NCI-H187 treated with DMSO at 0.1 percent for 48 hours (cell line): ENCODE measurements around the gene SLIT1.

ENCODE experiments used
- DNase-seq: peaks from one replicate; lab custom pipeline; 2025; lab: John Stamatoyannopoulos, UW

The SLIT1 gene

DNA sequence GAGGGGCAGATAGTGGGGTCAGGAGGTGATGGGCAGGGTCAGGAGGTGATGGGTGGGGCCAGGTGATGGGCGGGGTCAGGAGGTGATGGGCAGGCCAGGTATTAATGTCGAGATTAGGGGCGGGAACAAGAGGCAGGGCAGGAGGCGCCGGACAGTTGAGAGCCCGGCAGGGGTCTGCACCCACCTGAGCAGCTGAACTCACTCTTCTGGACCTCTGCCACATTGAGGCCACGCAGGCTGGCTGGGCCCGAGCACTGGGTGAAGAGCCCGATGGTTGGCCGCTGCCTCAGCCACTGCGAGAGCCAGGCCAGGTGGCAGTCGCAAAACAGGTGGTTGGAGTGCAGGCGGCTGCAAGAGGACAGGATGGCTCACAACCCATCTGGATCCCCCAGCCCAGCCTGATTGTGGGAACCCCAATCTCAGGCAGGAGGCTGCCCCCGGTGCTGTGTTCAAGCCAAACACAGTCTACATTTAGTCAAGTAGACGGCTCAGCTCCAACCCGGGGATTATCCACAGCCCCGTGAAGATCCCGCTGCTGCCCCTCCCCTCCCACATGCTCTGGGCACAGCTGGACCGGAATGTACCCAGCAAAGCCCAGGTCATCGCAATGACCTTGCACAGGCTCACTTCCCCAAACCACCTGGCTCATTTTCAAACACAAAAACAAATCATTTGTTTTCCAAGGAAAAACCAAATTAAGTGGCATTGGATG lies 122.3 kb downstream of the SLIT1 start:
- DNase-seq: no peak

DNA sequence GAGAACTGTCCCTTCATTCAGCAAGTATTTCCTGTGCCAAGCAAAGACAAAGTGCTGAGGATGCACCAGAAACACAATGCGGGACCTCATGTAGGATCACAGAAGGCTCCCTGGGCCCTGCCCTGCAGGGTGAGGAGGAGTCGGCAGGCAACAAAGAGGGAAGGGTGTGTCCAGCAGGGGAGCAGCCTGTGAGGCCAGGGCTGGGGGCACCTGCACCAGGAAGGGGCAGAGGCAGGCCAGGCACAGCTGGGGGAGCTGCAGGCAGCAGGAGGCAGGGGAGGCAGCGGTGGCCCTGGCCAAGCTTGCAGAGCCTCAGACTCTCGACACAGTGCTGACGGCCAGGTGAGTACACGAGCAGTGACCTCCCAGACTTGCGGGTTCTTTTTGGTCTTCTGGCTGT lies 123.3 kb downstream of the SLIT1 start:
- no peak for DNase-seq

DNA sequence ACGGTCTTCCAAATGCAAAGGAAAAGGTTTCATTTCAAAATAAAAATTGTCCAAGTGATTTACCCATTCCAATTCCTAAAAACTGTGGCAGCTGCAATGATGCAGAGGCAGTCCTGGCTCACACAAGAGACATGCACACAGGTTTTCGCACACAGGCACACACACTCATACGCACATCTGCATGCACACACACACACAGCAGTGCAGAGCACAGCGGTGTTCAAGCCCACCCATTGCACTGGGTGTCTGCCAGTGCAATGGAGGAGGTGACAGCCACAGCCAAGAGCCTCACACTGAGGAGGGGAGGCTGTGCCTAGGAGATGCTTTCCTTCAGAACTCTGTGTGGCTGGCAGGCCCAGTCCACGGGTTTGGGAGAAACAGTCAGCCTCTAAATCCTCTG lies 123.7 kb downstream of the SLIT1 start:
- no peak for DNase-seq

DNA sequence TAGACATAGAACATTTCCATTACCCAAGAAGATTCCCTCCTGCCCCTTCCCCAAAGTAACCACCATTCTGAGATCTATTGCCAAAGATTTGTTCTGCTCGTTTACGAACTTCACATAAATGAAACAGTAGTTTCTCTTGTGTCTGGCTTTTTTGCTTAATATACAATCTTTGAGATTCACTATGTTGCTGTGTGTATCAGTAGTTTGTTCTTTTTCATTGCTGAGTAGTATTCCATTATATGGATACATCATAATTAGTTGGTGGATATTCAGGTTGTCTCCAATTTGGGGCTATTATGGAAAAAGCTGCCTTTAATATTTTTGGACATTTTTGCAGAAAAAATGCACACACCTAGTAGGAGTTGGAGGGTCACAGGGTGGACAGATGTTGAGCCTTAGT lies 124.3 kb downstream of the SLIT1 start:
- no peak for DNase-seq

DNA sequence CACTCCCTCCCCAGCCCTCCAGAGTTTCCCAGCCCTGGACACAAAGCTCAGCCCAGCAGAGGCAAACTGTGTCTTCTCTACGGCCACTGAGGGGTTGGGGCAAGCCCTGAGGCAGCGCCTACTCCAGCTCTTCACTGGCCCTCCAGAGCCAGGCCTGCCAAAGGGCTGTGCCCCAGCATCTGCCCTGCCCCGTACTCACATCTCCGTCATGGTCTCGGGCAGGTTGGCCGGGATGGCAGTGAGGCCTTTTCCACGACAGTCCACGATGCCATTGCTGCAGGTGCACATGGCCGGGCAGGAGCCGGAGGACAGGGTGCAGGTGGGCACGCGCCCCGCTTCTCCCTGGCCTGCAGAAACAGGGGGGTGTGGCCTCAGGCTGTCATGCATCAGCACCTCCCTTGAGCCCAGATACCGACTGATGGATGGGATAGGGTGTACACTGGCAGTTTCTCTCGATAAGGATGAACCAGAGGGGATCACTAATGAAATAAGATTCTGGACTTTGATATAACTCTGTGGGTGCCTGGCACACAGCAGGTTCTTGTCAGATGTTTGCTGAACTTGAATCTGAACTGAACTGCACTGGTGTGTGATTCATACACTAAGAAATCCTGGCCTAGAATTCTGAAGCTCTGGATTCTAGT lies 125.2 kb downstream of the SLIT1 start:
- no peak for DNase-seq

DNA sequence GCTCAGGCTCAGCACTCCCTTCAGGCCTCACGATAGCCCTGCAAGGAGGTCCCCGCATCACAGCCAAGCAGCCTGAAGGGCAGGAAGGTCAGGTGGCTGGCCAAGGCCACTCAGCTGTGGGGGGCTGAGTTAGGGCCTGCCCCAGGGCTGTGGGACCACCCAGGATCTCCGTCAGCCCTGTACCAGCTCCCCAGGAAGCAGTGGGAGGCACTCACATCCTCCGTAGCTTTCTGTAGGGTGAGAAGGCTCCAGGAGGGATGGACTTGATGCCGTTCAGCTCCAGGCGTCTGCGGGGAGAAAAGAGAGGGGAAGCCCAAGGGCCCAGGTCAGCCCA lies 125.9 kb downstream of the SLIT1 start:
- DNase-seq: no peak

DNA sequence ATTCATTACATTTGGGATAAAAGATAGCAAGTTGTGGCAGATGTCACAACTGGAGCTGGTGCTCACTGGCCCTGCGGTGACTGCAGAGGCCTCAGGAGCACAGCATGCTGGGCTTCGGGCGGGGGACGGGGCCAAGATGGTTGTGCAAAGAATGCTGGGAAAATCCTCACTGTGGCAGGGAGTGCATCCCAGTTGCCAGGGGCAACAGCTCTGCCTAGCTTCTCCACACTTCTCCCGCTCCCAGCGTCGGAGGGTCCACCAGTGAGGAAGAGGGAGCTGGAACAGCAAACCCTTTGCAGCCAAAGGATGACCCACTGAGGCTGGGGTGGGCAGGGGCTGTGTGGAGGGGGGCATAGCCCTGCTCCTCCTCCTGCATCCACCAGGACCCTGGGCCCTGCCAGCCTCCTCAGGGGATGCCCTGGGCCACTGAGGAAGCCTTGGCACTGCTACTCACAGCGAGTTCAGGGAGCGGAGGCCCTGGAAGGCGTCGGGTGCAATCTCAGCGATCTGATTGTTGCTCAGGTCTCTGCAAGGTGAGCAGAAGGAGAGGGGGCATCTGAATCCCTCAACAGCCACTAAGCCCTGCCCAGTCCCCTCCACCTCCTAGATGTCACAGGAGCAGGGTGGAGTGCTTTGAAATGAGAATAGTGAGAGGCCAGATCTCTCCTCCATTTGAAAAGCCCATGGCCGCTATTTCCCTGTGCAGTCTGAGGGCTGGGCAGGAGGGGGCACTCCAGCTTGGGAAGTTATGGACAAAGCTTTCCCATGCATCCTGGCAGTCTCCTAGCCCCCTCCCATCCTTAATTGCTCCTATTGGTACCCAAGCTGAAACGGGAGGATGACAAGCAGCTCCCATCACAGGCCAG lies 126.5 kb downstream of the SLIT1 start:
- no peak for DNase-seq

DNA sequence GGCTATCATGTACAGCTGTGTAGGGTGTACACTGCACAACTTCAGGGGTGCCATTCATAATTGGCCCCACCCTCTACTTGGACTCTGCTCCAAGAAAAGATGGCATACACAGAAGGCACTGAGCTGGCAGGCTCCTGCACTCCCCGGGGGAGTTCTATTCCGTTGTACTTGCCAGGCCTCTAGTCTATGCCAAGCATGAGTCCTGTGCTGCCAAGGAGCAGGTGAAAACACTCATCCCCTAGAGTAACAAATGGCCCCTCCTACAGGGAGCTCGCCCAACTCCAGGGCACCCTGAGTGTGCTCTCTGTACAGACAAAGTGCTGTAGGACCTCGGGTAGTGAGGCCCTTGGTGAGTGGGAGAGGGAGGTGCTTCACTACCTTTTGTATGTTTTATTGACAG lies 127.2 kb downstream of the SLIT1 start:
- DNase-seq: no peak

DNA sequence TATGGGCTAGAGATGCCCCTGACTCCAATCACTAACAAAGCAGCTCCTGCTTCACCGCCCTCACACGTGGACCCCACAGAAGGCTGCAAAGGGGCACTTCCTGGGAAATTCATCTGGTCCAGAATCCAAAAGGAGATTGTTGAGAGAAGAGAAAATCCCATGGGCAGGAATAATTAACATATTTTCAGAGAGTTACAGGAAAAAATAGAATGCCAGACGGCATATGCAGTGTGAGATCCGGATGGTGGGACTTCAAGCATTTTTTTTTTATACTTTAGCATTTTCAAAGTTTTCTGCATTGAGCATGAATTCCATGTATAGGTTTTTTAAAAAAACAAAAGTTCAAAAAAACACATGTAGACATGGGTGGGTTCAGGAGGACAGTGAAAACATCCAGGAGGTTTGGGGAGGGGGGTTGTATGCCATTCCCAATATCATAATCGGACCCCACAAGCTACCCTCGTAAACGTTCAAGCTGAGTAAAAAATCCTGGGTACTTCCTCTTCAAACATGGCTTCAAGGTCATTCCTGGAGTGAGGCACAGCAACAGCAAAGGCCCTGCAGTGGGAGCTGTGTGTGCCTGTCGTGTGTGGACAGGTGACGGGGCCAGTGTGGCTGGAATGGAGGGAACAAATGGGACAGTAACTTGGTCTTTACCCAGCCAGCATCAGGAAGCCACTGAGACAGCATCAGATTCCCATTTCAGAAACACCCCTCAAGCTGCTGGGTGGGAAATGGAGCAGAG lies 128.1 kb downstream of the SLIT1 start:
- DNase-seq: no peak

DNA sequence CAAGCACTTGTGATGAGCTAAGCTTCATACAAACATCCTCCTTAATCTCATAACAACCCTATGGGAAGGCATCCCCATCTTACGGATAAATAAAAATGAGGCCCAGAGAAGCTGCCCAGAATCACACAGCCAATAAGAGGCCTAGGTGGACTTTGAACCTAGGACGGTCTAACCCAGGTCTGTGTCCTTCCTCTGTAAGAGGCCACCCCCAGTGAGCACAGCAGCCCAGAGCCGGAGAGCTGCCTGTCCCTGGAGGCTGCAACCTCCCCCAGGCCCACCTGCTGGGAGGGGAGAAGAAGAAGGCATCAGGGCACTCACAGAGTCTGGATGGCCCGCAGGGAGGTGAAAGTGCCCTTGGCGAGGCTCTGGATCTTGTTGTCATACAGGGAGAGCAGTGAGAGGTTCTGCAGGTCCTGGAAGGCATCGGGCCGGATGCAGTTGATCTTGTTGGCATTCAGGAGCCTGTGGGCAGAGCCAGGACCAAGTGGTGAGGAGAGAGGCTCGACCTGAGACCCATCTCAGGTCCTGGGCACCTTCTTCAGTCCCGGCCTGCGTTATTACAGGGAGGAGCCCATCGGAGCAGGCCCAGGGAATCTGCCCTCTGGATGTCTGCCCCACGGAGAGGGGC lies 129.6 kb downstream of the SLIT1 start:
- DNase-seq: no peak

DNA sequence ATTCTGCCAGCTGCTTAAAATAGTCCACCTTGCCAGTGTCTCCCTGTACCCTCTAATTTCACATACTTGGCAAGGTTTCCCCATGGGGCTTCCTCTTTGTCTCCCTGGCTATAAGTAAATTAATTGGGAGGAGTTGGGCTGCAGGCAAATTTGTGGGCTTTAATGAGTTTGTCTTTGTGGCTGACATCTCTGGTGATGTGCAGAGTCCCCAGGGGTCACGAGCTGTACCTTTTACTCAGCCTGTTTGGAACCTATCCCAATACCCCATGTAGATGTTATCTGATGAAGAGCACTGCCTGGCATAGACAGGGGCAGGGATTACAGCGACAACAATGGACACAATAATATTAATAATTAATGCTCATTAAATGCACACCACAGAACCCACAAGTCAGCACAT lies 132.5 kb downstream of the SLIT1 start:
- no peak for DNase-seq

DNA sequence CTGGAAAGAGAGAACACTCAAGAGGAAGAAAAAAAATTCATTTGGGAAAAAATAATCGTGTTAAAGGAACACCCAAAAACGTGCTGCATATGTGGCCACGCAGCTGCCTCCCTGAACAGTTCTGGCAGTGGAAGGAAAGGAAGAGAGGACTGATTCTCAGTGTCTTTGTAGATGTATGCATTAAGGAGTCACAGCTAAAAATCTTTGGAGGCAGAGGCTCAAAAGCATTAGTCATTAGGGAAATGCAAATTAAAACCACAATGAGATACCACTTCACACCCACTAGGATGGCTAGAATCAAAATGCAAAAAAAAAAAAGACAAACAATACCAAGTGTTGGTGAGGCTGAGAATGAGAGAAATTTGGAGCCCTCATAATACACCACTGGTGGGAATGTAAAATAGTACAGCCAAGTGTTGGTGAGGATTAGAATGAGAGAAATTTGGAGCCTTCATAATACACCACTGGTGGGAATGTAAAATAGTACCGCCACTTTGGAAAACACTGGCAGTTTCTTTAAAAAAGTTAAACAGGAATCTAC lies 134.7 kb downstream of the SLIT1 start:
- no peak for DNase-seq

DNA sequence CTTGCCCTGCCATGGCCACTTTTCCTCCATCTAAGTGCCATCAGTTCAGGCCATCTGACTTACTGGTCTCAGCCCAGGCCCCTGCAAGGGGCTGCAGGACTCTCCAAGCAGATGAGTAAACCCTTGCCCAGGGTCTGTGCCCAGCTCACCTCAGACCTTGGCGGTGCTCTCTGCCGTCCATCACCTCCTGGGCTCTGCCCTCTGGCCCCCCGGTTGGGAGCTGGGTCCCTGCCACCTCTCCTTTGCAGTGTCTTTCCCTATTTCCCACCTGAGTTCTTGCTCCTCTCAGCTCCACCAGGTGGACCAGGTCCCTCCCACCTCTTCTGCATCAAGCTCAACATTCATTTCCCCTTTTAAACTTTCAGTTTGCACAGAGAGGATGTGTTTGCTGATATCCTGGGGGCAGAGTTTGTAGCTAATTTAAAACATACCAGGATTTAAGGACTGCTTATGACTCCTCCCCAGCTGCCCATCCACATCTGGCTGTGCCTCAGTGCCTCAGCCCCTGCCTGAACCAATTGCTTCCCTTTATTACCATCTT lies 135.5 kb downstream of the SLIT1 start:
- no peak for DNase-seq

DNA sequence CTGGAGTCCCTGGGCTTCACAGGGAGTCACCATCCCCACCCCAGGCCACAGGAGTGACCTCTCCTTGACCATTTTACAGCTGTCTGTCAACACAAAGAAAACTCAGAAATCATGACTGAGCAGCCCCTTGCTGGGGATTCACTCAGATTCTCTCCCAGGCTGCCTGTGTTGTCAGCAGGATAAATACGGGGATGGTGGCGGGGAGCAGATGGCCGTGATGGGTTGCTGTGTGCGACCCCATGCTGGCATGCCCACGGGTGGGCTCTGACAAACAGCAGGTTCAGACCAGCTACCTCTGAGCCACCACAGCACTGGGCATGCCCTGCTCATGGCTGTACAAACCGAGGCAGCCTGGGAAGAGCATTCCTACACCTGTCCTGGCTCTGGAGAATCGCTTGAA lies 136.1 kb downstream of the SLIT1 start:
- no peak for DNase-seq

DNA sequence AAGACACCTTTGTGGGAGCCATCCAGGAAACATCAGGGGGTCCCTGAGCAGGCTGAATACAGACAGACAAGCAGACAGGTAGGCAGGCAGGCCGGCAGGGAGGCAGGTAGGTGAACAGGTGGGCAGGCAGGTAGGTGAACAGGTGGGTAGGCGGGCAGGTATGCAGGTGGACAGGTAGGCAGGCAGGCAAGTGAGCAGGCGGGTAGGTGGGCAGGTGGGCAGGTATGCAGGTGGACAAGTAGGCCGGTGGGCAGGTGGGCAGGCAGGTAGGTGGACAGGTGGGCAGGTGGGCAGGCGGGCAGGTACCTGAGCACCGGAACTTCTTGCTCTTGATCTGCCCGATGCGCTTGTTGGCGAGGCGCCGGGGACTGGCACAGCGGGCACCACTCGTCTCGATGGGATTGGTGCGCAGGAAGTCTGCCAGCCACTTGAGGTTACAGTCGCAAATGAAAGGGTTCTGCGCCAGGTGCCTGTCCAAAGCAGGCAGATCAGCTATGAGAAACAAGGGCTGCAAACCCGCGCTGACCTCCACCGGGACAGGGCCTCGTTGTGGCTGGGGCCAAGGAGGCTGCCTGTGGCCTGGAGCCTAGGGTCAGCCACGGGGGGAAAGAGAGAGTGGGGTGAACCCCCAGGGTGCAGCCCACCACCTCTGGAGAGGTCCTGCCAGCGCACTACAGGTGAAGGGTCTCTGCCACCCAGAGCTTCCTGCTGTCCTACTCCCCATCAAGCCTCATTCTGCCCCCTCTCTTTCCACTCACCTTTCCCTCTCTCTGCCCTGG lies 136.9 kb downstream of the SLIT1 start:
- no peak for DNase-seq

DNA sequence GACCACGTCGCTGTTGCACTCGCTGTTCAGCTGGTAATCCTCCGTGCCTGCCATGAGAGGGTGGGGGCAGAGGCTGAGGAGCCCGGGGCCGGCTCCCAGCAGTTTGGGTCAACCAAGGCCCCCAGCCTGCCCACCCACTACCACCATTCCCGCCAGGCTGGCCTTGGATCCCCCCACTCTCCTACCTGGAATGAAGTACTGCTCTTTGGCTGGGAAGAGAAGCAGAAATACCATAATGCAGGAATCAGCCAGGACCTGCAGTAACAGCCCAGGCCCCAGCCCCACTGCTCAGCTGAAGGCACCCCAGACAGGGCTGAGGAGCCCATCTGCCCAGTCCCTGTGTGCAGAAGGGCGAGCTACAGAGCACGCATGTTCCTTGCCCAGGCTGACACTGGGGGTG lies 138.0 kb downstream of the SLIT1 start:
- DNase-seq: no peak

DNA sequence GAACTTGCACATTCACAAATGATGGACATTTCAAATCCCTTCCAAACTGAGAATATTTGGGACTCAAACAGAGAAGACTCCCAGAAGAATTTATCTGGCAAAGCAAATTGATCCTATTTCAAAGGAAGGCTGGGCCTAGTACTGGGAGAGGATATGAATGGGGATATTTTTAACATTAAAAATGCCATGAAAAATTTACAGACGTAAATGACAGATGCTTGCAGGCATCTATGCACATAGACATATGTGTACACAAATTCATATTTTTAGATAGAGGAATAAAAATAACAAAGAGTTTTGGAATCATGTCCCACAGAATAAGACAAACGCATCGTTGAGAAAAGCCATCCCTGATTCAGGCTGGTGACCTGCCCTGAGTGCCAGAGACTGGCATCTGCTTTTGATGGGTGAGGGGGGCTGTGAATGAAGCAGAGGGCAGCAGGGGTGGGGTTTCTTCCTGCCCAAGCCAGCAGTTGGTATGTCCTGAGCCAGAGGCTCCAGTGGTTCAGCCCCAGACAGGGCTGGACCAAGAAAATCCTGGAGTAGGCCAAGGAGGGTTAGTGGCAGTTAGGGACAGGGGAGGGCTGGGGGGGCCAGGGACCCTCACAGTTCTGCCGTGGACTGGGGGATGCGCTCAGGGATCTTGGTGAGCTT lies 138.5 kb downstream of the SLIT1 start:
- DNase-seq: no peak

DNA sequence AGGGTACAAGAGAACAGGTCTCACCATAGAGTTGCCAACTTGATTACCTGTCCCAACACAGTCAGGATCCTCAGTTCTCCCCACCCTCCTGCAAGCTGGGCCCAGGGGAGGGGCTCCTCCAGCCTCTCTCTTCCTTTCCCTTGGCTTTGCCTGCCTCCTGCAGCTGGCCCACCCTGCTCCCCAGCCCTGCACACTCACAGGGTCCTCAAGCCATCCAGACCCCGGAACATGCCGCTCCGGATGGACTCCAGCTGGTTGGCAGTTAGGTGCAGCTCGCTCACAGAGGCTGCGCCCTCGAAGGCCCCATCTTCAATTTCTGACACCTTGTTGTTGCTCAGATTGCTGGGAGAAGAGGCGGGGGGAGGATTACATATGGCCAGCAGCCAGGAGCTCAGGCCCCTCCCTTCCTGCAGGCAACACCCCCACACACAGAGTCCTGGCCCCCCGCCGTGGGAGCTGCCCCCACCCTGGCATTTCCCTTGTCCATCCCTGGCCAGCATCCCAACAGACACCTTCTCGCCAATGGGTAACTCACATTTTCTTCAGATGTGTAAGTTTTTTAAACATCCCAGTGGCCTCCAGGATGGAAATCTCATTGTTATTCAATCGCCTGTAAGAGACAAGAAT lies 139.2 kb downstream of the SLIT1 start:
- DNase-seq: no peak

DNA sequence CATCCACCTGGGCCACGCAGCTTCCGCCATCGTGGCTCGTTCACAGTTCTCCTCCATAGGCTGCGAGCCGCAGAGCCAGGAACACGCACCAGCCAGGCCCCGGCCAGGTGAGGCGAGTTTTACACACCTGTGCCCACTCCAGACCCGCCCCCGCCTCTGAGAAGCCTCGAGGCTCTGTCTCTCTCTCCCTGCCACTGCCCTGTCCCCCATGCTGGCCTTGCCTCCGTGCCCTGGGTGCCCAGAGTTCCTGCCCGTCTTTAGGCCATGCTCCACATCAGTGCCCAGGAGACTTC lies 142.2 kb downstream of the SLIT1 start:
- no peak for DNase-seq
